ENCODE data around the gene AGBL3.

Gene AGBL3

DNA sequence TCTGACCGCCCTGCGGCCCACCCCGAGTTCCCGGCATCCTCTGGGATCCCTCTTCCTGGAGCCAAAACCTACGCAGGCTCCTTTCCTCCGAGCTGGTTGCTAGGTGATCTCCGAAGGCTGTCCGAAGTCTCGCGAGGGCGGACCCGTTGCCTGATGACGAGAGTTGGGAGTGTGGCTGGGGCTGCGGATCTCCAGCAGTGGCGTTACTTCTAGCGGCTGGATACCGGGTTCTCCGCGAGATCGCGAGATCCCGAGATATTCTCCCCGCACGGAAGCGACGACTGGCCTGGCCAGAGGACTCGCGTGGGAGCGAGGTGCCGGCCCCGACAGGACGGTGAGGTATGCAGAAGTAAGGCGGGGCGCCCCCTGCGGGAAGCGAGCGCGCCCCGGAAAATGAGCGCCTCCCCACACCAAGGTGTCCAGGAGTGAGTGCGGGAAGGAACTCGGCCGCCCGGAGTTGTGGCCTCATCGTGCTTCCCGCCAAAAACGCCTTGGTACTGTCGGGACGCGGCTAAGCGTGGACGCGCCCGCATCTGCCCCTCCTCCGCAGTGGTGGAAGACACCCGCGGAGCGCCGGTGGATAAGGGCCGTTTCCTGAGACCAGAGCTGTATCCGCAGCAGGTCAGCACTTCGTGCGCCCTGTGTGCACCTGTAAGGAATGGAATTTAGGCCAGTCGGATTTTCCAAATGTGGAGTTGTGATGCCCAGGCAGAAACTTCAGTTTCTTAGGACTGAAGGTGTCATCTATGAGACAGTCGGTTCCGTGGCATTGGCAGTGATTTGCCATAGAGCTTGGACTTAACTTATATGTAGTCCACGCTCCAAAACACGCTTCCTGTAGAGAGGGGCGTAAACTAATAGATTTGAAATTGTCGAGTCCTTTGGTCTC lies at the start of gene AGBL3:
Gene AGBL3, plus strand, starts transcription at position 146 of the 889 bp plus-strand sequence. CDS start 1,426 bp downstream, outside the sequence.
- peak within 1 kb of the TSS; percentile 67; the same call in 1 of the 2 replicates for H3K4me3 ChIP-seq (ENCODE audit: low read length)
- WGBS (ENCODE audit: insufficient coverage, insufficient read length), result no CpG with 5 or more reads among the region's 70 CpGs

GRCh38 chr7:134936893-134937510 lies 49.3 kb upstream of the AGBL3 start:
- Histone ChIP-seq H3K27ac (ENCODE audit: low read length) (no peak overlapping the region), H3K9me3 (ENCODE audit: control insufficient read depth, insufficient read depth, low read length) (no peaks in the 10 kb centered on the region), H3K27me3 (ENCODE audit: control insufficient read depth, insufficient read depth, low read length) (no peaks in the 10 kb centered on the region), H3K36me3 (ENCODE audit: control insufficient read depth, insufficient read depth, low read length) (0 out of 2 replicates have a peak, but pooled peaks cover 2% of the 10 kb centered on the region), H3K4me1 (ENCODE audit: control insufficient read depth, insufficient read depth, low read length) (no peaks in the 10 kb centered on the region), H3K4me3 (ENCODE audit: low read length) (no peak overlapping the region)
- no peak for DNase-seq (ENCODE audit: low read depth, low spot score)
- WGBS (ENCODE audit: insufficient coverage, insufficient read length), result no CpG with 5 or more reads among the region's 3 CpGs

More for the DNA sequence above, at the start of gene AGBL3:
- H3K9me3 ChIP-seq (ENCODE audit: control insufficient read depth, insufficient read depth, low read length), result no peaks in the 10 kb centered on the region
- H3K4me1 ChIP-seq (ENCODE audit: control insufficient read depth, insufficient read depth, low read length), result no peaks in the 10 kb centered on the region
- peak; percentile 96 for DNase-seq (ENCODE audit: low read depth, low spot score)
- H3K36me3 ChIP-seq (ENCODE audit: control insufficient read depth, insufficient read depth, low read length), result no peaks in the 10 kb centered on the region
- no peaks in the 10 kb centered on the region for H3K27me3 ChIP-seq (ENCODE audit: control insufficient read depth, insufficient read depth, low read length)
- H3K27ac ChIP-seq (ENCODE audit: low read length), result no peak within 1 kb of the TSS

GRCh38 chr7:134938141-134938540 lies 48.2 kb upstream of the AGBL3 start:
- Histone ChIP-seq H3K4me3 (ENCODE audit: low read length) (no peak overlapping the region), H3K36me3 (ENCODE audit: control insufficient read depth, insufficient read depth, low read length) (0 out of 2 replicates have a peak, but pooled peaks cover 2% of the 10 kb centered on the region), H3K27ac (ENCODE audit: low read length) (no peak overlapping the region), H3K27me3 (ENCODE audit: control insufficient read depth, insufficient read depth, low read length) (no peaks in the 10 kb centered on the region), H3K9me3 (ENCODE audit: control insufficient read depth, insufficient read depth, low read length) (no peaks in the 10 kb centered on the region), H3K4me1 (ENCODE audit: control insufficient read depth, insufficient read depth, low read length) (no peaks in the 10 kb centered on the region)
- WGBS (ENCODE audit: insufficient coverage, insufficient read length), result no CpG with 5 or more reads among the region's 4 CpGs
- no peak for DNase-seq (ENCODE audit: low read depth, low spot score)

DNA sequence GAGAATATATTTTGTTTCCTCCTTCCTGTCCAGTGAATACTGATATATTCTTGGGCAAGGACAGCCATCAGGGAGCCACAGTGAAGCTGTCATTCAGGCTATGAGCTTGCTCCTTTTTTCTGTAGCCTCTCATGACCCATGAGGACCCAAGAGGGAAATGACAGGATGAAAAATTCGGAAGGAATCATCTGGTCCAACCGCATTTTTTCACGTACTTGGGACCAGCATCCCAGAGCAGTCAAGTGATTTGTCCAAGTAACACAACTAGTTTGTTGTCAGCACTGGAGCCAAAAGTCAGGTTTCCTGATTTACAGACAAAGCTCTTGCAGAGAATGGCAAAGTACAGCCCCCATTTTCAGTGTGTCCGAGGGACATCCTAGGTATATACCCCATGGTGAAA lies 47.2 kb upstream of the AGBL3 start:
- no peak overlapping the region for H3K27ac ChIP-seq (ENCODE audit: low read length)
- no peaks in the 10 kb centered on the region for H3K27me3 ChIP-seq (ENCODE audit: control insufficient read depth, insufficient read depth, low read length)
- 0 out of 2 replicates have a peak, but pooled peaks cover 2% of the 10 kb centered on the region for H3K36me3 ChIP-seq (ENCODE audit: control insufficient read depth, insufficient read depth, low read length)
- H3K4me1 ChIP-seq (ENCODE audit: control insufficient read depth, insufficient read depth, low read length), result no peaks in the 10 kb centered on the region
- no peaks in the 10 kb centered on the region for H3K9me3 ChIP-seq (ENCODE audit: control insufficient read depth, insufficient read depth, low read length)
- no peak overlapping the region for H3K4me3 ChIP-seq (ENCODE audit: low read length)
- WGBS (ENCODE audit: insufficient coverage, insufficient read length), result no CpG with 5 or more reads among the region's 4 CpGs
- DNase-seq (ENCODE audit: low read depth, low spot score), result no peak

- no peak overlapping the region for H3K4me3 ChIP-seq (ENCODE audit: low read length)
- no peaks in the 10 kb centered on the region for H3K9me3 ChIP-seq (ENCODE audit: control insufficient read depth, insufficient read depth, low read length)
- no peak for DNase-seq (ENCODE audit: low read depth, low spot score)
- no peaks in the 10 kb centered on the region for H3K36me3 ChIP-seq (ENCODE audit: control insufficient read depth, insufficient read depth, low read length)
- no peaks in the 10 kb centered on the region for H3K4me1 ChIP-seq (ENCODE audit: control insufficient read depth, insufficient read depth, low read length)
- H3K27ac ChIP-seq (ENCODE audit: low read length), result no peak overlapping the region
- H3K27me3 ChIP-seq (ENCODE audit: control insufficient read depth, insufficient read depth, low read length), result no peaks in the 10 kb centered on the region
Observed at GRCh38 chr7:134940729-134941128, 45.6 kb upstream of the AGBL3 start.

DNA sequence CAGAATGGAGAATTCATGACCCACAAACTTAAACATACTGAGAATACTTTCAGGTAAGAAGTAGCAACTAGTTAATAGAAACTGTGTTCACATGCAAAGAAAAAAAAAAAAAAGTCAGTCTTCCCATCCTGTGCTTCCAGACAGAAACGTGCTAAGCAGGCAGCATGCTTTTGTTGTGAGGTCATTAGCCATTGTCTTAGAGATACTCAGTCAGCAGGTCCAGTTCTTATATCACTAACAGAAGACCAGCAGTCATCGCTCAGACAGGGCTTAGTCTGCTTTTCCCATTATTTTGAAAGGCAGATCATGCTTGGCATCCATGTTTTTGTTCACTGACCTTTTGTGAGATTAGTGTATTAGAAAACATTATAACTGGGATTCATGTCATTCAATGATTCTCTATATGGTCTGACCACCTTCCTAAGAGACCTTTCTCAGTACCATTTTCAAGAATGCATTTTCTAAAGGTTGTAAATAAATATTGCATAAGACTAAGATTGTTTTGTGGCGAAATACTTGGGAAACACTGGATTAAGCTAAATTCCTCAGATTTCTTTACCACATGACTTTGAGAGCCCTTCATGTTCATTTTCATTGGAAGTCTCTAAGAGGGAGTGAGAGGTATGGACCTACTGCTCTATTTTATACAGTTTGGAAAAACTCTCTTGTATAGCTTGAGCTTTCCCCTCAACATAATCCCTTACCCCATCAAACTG lies 45.0 kb upstream of the AGBL3 start:
- WGBS (ENCODE audit: insufficient coverage, insufficient read length), result no CpG with 5 or more reads among the region's 3 CpGs
- Histone ChIP-seq H3K9me3 (ENCODE audit: control insufficient read depth, insufficient read depth, low read length) (no peaks in the 10 kb centered on the region), H3K27ac (ENCODE audit: low read length) (no peak overlapping the region), H3K36me3 (ENCODE audit: control insufficient read depth, insufficient read depth, low read length) (no peaks in the 10 kb centered on the region), H3K4me3 (ENCODE audit: low read length) (no peak overlapping the region), H3K27me3 (ENCODE audit: control insufficient read depth, insufficient read depth, low read length) (no peaks in the 10 kb centered on the region), H3K4me1 (ENCODE audit: control insufficient read depth, insufficient read depth, low read length) (no peaks in the 10 kb centered on the region)
- no peak for DNase-seq (ENCODE audit: low read depth, low spot score)

GRCh38 chr7:134941952-134942351 lies 44.4 kb upstream of the AGBL3 start:
- Histone ChIP-seq H3K27ac (ENCODE audit: low read length) (no peak overlapping the region), H3K9me3 (ENCODE audit: control insufficient read depth, insufficient read depth, low read length) (no peaks in the 10 kb centered on the region), H3K4me3 (ENCODE audit: low read length) (no peak overlapping the region), H3K27me3 (ENCODE audit: control insufficient read depth, insufficient read depth, low read length) (no peaks in the 10 kb centered on the region), H3K36me3 (ENCODE audit: control insufficient read depth, insufficient read depth, low read length) (no peaks in the 10 kb centered on the region), H3K4me1 (ENCODE audit: control insufficient read depth, insufficient read depth, low read length) (no peaks in the 10 kb centered on the region)
- no CpG with 5 or more reads among the region's 5 CpGs for WGBS (ENCODE audit: insufficient coverage, insufficient read length)
- DNase-seq (ENCODE audit: low read depth, low spot score), result no peak

DNA sequence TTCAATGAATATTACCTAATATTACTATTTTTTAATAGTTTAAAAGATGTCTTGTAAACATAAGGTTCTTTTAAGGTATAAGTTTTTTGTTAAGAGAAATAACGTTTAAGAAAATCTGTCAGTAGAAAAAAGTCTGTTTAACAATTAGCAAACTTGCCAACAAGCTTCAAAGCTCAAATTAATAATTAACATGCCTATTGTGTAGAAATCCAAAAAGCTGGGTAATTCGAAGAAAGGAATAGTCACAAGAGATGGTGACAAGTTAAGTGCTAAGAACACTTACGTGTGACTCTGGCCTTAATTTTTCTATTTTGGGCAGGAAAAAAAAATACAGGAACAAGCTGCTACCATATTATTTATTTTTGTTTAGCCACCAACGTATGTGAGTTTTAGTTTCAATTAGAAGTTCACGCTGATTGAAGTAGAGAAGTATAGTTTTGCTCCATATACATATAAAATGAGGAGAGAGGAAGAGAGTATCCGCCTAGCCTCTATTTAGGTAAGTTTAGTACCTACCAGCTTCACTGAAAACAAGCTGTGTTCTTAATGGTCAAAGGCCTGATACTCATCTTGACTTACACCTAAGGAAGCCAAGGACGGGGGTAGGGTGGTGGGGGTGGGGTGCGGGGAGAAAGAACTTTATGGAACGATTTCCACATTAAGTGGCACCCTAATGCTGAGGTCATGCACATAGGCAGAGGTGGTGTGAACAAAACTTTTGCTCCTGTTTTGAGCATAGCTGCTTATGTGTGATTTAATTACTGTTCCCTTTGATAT lies 43.4 kb upstream of the AGBL3 start:
- Histone ChIP-seq H3K27ac (ENCODE audit: low read length) (no peak overlapping the region), H3K4me1 (ENCODE audit: control insufficient read depth, insufficient read depth, low read length) (no peaks in the 10 kb centered on the region), H3K27me3 (ENCODE audit: control insufficient read depth, insufficient read depth, low read length) (no peaks in the 10 kb centered on the region), H3K4me3 (ENCODE audit: low read length) (no peak overlapping the region), H3K9me3 (ENCODE audit: control insufficient read depth, insufficient read depth, low read length) (no peaks in the 10 kb centered on the region), H3K36me3 (ENCODE audit: control insufficient read depth, insufficient read depth, low read length) (no peaks in the 10 kb centered on the region)
- DNase-seq (ENCODE audit: low read depth, low spot score), result no peak
- 100% methylated on average over 1 of the region's 9 CpGs for WGBS (ENCODE audit: insufficient coverage, insufficient read length)

DNA sequence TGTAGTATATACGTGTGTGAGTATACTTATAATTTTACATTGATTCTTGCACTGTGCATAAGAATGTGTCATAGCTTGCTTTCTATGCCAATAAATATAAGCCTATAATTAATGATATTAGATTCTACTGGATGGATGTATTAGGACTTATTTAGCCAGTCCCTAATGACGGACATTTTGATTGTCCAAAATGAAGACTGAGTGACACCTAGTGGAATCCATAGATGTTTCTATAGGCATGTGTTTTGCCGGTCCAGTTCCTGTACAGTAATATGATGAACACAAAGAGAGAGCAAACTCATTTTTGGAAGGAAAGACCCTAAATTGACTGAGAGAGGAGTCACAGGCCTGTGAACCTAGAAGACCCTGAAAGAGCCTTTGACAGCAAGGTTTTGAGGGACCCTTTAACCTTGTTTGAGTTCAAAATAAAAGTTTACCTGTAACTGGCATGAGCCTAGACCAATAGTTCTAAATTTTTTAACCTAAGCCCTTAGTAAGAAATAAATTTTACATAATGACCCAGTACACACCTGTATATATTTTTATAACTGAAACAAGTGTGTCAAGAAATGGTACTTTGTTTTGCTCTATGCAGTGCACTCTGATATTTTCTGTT lies 42.4 kb upstream of the AGBL3 start:
- DNase-seq (ENCODE audit: low read depth, low spot score), result no peak
- WGBS (ENCODE audit: insufficient coverage, insufficient read length), result no CpG with 5 or more reads among the region's 3 CpGs
- no peak overlapping the region for H3K27ac ChIP-seq (ENCODE audit: low read length)

More for the DNA sequence above, 42.4 kb upstream of the AGBL3 start:
- Histone ChIP-seq H3K36me3 (ENCODE audit: control insufficient read depth, insufficient read depth, low read length) (no peaks in the 10 kb centered on the region), H3K27me3 (ENCODE audit: control insufficient read depth, insufficient read depth, low read length) (no peaks in the 10 kb centered on the region), H3K9me3 (ENCODE audit: control insufficient read depth, insufficient read depth, low read length) (no peaks in the 10 kb centered on the region), H3K4me3 (ENCODE audit: low read length) (no peak overlapping the region), H3K4me1 (ENCODE audit: control insufficient read depth, insufficient read depth, low read length) (no peaks in the 10 kb centered on the region)

All from iPS DF 6.9 (cell line).